RPMI7951 (cell line): ENCODE data around the gene MCF2L. TPM values are rescaled to one million over a fixed set of nuclear protein-coding genes. Genes with fewer than 3 reads are reported as not detected.

ENCODE experiments used
- DNase-seq: peaks from one replicate; pipeline ENCODE4 v3.0.0-alpha.2; 2012; ENCODE audit warnings: low read depth
- total RNA-seq: library from RNA; depleted of rRNA; stranded (reverse); fragments of >200 nt; shearing (Covaris generic); gene quantifications from 2 replicates; pipeline ENCODE4 v1.2.3, GENCODE V29; 2014

Gene MCF2L
- total RNA-seq, 1 experiment from 2014 or later, result 4.8 TPM

- peak; percentile 17 for DNase-seq
These were observed 25.5 kb upstream of the MCF2L start for GRCh38 chr13:112943309-112944125.

- no peak for DNase-seq
These were observed 21.2 kb upstream of the MCF2L start for GRCh38 chr13:112947796-112948195.

GRCh38 chr13:112951674-112952371 is 17.2 kb upstream of the MCF2L start:
- DNase-seq, result no peak

- DNase-seq, result no peak
These were observed 16.1 kb upstream of the MCF2L start for GRCh38 chr13:112952759-112953551.

DNA sequence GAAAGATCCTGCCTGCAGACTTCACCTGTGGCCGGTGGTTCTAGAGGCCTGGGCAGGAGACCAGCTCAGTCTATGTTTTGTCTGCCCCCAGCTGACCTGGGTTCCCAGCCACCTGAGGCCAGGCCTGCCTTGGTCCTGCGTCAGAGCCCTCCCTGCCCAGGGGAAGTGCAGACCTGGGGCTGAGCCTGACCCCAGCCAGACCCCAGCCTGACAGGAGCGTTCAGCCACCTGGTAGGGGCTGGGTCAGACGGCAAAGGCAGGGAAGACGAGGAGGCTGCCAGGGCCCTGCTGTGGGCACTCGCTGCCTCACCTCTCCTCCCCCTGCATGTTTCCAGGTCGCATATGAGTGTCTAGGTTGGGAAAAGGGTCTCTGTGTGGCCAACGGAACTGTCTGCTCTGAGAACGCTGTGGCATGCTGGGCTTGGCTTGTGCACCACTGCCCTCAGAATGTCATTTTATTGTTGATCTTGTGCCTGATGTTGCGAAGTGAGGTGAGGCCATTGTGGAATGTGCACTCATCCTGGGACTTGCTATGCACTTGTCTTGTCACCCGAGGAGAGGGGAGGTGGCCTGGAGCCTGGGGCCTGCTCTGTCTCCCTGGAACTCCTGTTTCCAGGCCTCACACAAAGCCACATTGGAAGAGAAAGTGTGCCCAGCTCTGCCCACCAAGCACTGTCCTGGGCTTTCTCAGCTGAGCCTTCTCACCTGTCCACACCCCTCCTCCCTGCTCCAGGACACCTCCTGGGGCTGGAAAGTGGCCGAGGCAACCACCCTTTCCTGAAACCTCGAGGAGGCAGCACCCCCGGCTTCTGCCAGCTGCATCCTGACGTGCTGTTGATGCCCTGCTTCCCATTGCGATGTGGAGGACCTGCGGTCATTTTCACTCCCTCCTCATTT is 15.2 kb upstream of the MCF2L start:
- no peak for DNase-seq

GRCh38 chr13:112954488-112955270 is 14.3 kb upstream of the MCF2L start:
- DNase-seq, result no peak

DNA sequence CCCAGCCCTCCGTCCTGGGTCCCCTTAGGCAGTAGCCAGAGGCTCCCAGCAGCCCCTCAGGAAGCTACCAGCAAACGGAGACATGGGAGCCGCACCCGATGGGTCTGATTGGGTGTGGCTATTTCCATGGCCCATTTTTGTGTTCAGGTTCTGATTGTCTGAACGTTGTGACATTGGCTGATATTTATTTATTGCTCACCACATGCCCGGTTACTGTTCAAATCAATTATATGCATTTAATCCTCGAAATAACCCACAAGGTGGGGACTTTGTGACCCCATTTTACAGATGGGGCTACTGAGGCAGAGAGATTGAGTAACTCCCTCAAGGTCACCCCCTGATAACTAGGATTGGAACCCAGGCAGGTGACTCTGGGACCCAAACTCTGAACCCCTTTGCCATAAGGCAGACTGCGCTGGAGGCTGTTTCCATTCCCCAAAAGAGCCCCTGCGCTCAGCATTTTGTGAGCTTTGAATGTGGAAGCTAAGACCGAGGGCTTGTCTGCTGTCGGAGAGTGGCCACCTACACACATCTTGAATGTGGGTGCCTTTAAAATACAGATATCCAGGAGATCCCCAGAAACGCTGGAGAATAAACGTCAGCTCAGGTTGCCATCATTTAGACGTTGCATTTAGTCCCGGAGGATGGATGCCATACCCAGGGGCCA is 13.6 kb upstream of the MCF2L start:
- no peak for DNase-seq

DNA sequence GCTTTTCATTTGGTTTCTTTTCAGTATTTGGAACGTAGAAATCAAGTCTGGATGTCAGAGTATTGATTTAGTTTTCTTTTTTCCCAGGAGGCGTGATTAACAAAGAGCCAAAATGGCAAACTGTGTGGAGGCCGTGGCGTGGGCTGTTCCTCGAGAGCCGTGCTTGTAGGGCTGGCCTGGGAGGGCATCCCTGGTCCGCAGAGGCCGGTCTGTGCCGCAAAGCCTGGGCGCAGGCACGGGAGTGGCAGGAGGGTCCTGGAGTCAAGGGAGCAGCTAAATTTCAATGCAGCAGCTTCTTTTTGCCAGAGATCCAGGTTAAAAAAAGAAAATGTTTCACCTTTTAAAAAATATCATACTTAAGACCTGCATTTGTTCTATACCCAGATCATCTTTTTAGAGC is 13.1 kb upstream of the MCF2L start:
- DNase-seq, result no peak

DNA sequence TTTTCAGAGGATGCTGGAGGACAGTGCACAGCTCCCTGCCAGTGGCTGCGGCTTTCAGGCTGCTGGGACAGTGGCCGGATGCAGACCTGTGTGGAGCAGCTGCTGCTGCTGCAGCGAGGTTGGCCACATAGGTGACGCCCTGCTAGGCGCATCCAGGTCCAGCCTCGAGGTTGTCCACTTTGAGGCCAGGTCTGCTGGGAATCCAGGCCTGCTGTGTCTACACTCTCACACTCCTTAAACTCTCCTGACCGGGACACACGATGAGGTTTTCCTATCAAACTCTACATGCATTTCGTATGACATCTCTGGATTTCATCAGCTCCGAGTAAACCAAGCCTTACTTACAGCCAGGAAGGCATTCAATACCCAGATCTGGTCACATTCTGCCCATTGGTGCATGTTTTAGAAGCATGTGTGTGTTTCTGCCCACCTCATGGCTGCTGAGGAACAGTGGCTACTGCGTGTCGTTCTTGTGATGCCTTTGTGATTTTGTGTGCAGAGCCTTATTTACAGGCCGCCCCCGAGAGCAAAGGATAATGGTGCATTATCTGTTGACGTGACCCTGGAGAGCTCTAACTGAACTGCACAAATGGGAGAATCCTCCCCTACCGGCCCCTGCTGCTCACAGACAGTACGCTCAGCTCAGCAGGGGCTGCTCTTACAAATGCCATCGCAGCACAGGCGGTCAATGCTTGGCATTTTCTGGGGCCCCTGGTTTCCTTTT is 12.3 kb upstream of the MCF2L start:
- no peak for DNase-seq

GRCh38 chr13:112957295-112957677 is 11.7 kb upstream of the MCF2L start:
- DNase-seq, result no peak

DNA sequence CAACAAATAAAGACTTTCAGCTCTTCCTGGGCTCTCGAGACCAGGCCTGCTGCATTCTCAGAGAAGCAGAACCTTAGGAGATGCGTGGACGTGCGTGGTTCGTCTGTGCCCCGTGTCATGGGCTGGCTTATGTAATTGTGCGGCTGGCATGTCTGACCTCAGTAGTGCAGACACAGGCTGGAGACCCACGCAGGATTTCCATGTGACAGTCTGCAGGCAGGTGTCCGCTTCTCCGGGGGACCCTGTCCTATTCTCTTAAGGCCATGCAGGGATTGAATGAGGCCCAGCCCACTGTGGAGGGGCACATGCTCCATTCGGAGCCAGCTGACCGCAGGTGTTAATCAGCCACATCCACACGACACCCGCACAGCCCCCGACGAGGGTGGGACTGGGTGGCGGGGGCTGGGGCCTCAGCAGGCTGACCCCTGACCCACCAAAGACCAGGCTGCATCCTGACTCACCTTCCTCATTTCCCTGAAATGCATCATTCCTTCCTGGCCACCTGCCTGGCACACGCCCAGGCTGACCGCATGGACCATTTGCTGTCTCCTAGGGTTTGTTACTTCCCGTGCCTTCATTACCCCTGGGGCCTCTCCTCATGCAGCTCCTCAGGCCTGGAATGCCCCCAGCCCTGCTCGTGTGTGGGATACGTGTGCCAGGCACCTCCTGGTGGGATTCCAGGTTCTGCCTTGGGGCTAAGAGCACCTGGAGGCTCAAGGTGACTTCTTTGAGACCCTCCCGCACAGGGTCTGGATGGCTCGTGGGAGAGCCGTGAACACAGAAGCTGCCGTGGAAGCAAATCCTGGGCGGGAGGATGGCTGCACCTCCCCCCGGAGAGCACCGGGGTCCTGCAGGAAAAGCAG is 10.7 kb upstream of the MCF2L start:
- no peak for DNase-seq

- peak; percentile 42 for DNase-seq
These were observed 9.8 kb upstream of the MCF2L start for GRCh38 chr13:112959206-112959605.

DNA sequence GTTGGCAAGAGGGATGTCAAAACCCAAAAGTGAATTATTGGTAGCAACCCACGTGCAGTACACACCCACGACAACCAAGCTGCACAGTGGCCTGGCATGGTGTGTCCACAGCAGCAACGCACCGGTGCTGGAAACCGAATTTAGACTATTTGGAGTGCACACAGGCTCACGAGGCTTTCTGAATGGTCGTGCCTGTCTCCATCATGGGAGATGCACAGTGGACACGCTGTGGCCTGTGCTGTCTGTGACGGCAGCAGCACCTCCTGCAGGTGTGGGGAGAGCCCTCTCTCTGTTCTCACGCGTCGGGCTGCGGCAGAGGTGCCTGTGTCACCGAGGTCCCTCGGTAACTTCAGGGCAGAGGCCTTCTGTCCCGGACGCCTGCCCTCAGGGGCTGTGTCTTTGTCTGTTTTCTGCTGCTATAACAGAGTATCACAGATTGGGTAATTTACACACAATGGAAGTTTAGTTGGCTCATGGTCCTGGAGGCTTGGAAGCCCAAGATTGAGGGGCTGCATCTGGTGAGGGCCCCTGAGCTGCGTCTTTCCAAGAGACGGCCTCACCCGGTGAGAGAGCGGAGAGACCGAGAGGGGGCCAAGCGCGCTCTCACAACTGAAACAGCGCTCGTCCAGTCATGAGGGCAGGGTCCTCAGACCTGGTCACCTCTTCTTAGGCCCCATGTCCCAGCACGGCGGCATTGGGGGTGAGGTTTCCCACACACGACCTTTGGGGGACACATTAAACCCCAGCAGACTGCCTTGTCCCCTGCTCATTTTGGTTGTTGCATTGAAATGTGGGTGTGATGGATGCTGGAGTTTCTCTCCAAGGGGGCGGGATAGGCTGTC is 9.1 kb upstream of the MCF2L start:
- no peak for DNase-seq

DNA sequence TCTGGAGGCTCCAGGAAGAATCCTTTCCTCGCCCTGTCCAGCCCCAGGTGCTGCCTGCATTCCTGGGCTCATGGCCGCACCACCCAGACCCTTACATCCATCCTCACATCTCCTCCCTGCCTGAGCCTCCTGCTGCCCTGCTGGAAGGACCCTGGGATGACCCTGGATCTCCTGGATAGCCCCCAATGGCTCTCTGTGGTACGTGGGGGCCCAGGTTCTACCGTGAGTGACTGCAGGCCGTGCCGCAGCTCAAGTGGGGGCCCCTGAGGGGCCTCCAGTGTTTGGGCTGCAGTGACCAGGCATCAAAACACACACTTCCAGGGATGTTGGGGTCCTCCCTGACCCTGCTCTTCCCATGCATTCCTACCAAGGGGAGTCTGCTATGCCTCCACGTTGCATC is 8.3 kb upstream of the MCF2L start:
- no peak for DNase-seq

DNA sequence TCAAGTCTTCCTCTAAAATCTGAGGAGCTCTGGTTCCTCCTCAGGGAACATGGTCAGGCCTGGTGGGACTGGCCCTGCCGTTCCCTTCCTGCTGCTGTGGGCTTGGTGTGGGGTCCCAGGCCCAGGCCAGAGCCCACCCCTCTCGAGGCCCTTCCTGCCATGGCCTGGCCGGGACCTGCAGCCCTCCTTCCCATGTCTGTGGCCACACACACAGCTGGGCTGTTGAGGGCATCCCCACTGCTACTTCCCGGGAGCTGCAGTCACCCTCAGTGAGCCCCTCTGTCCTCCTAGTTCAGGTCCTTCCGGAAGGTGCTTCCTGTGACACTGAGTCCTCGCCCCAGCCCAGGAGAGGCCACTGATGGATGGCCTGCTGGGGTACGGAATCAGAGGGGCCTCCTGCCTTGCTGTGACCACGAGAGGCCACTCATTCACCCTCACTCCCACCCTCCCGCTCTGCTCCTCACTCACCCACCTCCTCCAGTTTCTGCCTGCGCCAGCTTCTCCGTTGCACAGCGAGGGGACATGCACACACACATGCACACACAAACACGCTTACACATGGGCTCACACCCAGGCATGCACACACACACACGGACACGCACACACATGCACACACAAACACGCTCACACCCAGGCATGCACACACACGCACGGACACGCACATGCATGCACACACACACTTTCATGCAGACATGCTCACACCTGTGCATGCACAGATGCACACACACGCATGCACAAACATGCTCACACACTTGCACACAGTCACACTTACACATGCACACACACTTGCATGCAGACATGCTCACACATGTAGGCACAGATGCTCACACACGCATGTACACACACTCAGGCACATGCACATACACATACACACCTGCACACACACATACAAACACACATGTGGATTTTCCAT is 7.3 kb upstream of the MCF2L start:
- DNase-seq, result no peak

DNA sequence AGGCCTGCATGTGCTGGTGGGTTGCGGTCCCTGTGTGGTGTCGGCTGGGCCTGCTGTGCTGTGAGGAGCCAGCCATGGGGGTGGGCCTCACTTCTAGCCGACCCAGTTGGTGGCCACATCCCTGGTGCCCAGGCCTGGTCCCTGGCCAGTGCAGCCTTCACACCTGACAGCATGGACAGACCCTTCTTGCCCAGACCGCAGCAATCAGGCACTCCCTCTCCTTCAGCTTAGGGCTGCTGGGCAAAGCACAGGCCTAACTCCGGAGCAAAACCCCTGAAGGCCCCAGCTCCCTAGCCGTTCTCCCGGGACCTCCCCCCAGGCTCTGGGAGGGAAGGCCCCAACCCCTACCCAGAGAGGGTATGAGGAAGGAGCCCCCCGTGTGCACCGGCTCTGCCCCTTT is 6.6 kb upstream of the MCF2L start:
- no peak for DNase-seq
